BE2C (cell line): ENCODE results near the gene KCP.

Source experiments
- DNase-seq: peaks from one replicate; pipeline ENCODE4 v3.0.0-alpha.2; 2020
- H3K27me3 ChIP-seq: fragments of 250-450 bp; sonication (Bioruptor Pico); 2 replicates; pipeline ENCODE4 v1.5.1; 2020; ENCODE audit warnings: mild to moderate bottlenecking
- H3K36me3 ChIP-seq: fragments of 250-450 bp; sonication (Bioruptor Pico); 2 replicates; pipeline ENCODE4 v1.5.1; 2020; ENCODE audit warnings: mild to moderate bottlenecking
- H3K4me1 ChIP-seq: fragments of 250-450 bp; sonication (Bioruptor Pico); 2 replicates; pipeline ENCODE4 v1.5.1; 2020
- H3K4me3 ChIP-seq: 2 replicates; pipeline ENCODE4 v1.5.1; 2011; ENCODE audit warnings: low read depth, low read length
- H3K9me3 ChIP-seq: fragments of 250-450 bp; sonication (Bioruptor Pico); 2 replicates; pipeline ENCODE4 v1.5.1; 2020
- CTCF ChIP-seq: IDR thresholded peaks from 2 replicates; pipeline ENCODE4 v1.5.1; 2012; ENCODE audit warnings: mild to moderate bottlenecking, low read depth, low read length

KCP gene

GRCh38 chr7:128931190-128931798 lies 20.8 kb upstream of the KCP start:
- H3K9me3 ChIP-seq = no peaks in the 10 kb centered on the region
- H3K36me3 ChIP-seq = no peaks in the 10 kb centered on the region
- no peaks in the 10 kb centered on the region for H3K27me3 ChIP-seq
- no peak overlapping the region for H3K4me3 ChIP-seq
- no peak for TF ChIP-seq CTCF
- H3K4me1 ChIP-seq = no peaks in the 10 kb centered on the region
- no peak for DNase-seq

- Histone ChIP-seq H3K27me3 (no peaks in the 10 kb centered on the region), H3K4me1 (no peaks in the 10 kb centered on the region), H3K4me3 (no peak overlapping the region), H3K36me3 (no peaks in the 10 kb centered on the region), H3K9me3 (no peaks in the 10 kb centered on the region)
- DNase-seq = no peak
- no peak for TF ChIP-seq CTCF
These were observed 18.6 kb upstream of the KCP start for GRCh38 chr7:128928882-128929788.

- TF ChIP-seq CTCF = no peak
- Histone ChIP-seq H3K4me3 (no peak overlapping the region), H3K27me3 (no peaks in the 10 kb centered on the region), H3K36me3 (no peaks in the 10 kb centered on the region), H3K9me3 (no peaks in the 10 kb centered on the region), H3K4me1 (no peaks in the 10 kb centered on the region)
- no peak for DNase-seq
These were observed 17.8 kb upstream of the KCP start for GRCh38 chr7:128928159-128928813.

GRCh38 chr7:128924707-128925588 lies 14.4 kb upstream of the KCP start:
- no peak for TF ChIP-seq CTCF

GRCh38 chr7:128923411-128923800 lies 12.9 kb upstream of the KCP start:
- no peak for DNase-seq

More at GRCh38 chr7:128924707-128925588, 14.4 kb upstream of the KCP start:
- no peaks in the 10 kb centered on the region for H3K36me3 ChIP-seq
- no peak for DNase-seq
- no peaks in the 10 kb centered on the region for H3K9me3 ChIP-seq
- H3K27me3 ChIP-seq = no peaks in the 10 kb centered on the region
- 0 out of 2 replicates have a peak, but pooled peaks cover 3% of the 10 kb centered on the region for H3K4me1 ChIP-seq
- no peak overlapping the region for H3K4me3 ChIP-seq

More at GRCh38 chr7:128923411-128923800, 12.9 kb upstream of the KCP start:
- Histone ChIP-seq H3K27me3 (no peaks in the 10 kb centered on the region), H3K36me3 (no peaks in the 10 kb centered on the region), H3K4me1 (0 out of 2 replicates have a peak, but pooled peaks cover 3% of the 10 kb centered on the region), H3K4me3 (no peak overlapping the region), H3K9me3 (no peaks in the 10 kb centered on the region)
- TF ChIP-seq CTCF = no peak
